ENCODE data around the gene NLRP13.

GRCh38 chr19:55866521-55866920, 65.6 kb downstream of the NLRP13 start:
- no peak for TF ChIP-seq POLR2A (IDR thresholded peaks at IDR 0.05)
- TF ChIP-seq CTCF (IDR thresholded peaks at IDR 0.05): no peak
- TF ChIP-seq EP300 (IDR thresholded peaks at IDR 0.05; ENCODE audit: low read depth): no peak
- TF ChIP-seq POLR2AphosphoS5 (IDR thresholded peaks at IDR 0.05): no peak

Data from transverse colon (tissue), 4 donors.